ENCODE measurements around the gene HRAS.

HRAS gene

DNA sequence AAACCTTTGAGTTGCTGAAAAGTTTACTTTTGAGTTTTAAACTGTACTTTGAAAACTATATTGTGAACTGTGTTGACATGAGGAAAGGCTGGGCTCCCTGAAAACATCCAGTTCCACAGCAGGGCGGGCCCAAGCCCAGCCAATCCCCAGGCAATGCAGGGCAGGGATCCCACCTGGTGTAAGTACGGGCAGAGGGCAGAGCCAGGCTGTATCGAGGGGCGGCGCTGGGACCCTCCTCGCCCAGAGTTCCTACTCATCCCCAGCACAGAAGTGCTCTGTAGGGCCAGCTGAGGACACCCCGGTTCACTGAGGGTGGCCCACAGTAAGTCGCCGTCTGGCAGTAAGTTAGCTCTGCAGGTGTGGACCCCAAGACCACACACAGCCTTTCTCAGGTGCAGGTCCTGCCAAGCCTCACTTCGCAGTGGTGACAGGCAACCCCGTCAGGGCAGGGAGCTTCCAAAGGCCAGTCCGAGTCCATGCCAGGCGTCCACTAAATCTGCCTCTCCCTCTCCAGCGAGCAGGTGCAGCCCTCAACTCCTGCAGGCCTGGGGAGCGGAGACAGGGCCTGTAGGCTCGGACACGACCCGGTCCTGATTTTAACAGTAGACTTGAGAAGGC, 31.7 kb upstream of the HRAS start:
- DNase-seq, result no peak

DNA sequence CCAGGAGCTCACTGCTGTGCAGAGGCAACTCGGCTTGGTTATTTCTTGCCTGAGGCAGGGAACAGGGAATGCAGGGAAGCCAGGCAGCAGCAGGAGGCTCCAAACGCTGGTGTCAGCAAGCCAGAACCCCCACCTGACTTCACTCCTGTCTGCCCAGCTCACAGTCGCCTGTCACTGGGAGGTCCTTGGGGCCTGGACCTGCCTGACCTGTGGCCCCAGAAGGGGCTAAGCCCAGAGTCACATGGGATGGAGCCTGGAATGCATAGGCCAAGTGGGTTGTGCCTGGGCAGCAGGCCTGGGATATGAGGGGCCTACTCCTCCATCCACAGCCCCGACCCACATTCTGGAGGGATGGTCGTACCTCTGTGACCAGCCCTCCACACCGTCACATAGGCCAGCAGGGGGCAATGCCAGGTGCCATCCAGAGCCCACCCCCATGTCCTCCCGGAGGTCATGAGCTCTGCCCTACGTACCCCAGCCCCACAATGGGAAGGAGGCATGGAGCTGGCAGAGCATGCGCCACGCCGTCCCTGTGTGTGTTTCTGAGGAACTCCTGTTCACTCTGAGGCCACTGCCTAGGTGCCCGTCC, 30.6 kb upstream of the HRAS start:
- DNase-seq, result no peak

DNA sequence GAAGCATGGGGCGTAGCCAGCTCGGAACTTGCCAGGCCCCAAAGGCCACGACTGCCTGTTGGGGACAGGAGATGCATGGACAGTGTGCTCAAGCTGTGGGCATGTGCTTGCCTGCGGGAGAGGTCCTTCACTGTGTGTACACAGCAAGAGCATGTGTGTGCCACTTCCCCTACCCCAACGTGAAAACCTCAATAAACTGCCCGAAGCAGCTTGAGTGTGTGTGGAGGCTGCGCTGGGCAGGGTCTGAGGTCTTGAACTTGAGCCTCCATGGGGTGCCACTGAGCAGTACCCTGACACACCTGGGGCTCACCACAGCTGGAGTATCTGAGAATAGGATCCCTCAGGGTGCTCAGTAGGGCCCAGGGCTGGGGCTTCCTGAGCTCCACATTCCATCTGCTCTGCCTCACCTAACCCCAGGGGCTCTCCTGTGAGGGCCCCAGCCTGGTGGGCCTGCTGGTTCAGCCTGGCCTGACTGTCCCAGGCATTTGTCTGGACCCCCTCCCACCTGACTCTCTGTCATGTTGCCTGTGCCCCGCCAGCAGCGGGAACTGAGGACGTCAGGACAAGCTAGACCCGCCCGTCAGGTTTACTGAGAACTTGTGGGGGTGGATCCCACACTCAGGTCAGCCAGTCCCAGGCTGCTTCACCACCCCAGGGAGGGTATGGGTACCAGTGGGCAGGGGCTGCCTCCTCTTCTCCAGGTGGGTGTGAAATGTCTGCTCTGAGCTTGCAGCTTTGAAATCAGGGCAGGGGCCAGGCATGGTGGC, 28.6 kb upstream of the HRAS start:
- DNase-seq, result no peak

DNA sequence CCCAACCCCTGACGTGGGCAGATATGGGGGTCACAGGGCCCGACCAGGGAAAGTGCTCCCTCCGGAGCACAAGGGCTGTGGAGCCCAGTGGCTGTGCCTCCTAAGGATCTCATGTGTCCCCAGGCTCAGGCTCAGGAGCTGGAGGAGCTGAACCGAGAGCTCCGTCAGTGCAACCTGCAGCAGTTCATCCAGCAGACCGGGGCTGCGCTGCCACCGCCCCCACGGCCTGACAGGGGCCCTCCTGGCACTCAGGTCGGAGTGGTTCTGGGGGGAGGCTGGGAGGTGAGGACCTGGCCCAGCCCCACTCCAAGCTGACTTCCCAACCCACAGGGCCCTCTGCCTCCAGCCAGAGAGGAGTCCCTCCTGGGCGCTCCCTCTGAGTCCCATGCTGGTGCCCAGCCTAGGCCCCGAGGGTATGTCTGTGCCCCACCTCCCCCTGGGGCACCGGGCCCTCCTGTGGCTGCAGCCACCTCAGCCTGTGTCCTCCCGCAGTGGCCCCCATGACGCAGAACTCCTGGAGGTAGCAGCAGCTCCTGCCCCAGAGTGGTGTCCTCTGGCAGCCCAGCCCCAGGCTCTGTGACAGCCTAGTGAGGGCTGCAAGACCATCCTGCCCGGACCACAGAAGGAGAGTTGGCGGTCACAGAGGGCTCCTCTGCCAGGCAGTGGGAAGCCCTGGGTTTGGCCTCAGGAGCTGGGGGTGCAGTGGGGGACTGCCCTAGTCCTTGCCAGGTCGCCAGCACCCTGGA, 27.9 kb upstream of the HRAS start:
- DNase-seq, result no peak

DNA sequence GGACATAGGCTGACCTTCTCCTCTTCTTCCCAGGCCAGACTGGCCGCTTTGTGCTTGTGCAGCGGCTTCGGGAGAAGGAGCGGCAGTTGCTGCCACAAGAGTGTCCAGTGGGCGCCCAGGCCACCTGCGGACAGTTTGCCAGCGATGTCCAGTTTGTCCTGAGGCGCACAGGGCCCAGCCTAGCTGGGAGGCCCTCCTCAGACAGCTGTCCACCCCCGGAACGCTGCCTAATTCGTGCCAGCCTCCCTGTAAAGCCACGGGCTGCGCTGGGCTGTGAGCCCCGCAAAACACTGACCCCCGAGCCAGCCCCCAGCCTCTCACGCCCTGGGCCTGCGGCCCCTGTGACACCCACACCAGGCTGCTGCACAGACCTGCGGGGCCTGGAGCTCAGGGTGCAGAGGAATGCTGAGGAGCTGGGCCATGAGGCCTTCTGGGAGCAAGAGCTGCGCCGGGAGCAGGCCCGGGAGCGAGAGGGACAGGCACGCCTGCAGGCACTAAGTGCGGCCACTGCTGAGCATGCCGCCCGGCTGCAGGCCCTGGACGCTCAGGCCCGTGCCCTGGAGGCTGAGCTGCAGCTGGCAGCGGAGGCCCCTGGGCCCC, 26.8 kb upstream of the HRAS start:
- no peak for DNase-seq

DNA sequence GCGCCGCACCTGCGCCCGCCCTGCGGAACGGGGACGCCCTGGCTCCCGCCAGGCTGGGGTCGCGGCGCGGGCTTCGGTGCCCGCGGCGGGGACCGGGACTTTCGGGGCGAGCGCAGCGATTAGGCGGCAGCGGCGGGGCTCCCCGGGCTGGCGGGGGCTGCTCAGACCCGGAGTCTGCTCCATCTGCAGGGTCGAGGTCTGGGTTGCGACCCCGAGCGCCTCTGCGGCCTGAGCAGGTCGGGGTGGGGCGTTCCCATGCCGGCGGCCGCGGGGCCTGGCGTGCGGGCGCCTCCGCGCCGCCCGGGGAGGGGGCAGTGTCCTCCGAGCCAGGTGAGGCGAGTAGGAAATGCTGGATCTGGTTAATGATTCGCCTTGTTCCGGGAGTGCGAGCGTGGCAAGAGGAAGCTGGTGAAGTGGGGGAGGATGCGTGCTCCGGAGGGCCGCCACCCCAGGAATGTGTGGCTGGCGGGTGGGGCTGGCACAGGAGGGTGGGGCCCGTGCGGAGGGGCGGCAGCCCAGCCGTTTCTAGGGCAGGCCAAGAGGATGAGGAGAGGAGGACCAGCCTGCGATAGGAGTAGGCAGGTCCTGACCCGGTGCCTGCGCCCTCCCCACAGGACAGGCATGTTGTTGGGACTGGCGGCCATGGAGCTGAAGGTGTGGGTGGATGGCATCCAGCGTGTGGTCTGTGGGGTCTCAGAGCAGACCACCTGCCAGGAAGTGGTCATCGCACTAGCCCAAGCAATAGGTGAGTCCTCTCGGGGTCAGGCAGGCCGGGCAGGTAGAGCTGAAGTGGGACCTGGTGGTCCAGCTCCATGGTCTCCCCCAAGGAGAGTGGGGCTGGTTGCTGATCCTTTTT, 26.0 kb upstream of the HRAS start:
- no peak for DNase-seq

DNA sequence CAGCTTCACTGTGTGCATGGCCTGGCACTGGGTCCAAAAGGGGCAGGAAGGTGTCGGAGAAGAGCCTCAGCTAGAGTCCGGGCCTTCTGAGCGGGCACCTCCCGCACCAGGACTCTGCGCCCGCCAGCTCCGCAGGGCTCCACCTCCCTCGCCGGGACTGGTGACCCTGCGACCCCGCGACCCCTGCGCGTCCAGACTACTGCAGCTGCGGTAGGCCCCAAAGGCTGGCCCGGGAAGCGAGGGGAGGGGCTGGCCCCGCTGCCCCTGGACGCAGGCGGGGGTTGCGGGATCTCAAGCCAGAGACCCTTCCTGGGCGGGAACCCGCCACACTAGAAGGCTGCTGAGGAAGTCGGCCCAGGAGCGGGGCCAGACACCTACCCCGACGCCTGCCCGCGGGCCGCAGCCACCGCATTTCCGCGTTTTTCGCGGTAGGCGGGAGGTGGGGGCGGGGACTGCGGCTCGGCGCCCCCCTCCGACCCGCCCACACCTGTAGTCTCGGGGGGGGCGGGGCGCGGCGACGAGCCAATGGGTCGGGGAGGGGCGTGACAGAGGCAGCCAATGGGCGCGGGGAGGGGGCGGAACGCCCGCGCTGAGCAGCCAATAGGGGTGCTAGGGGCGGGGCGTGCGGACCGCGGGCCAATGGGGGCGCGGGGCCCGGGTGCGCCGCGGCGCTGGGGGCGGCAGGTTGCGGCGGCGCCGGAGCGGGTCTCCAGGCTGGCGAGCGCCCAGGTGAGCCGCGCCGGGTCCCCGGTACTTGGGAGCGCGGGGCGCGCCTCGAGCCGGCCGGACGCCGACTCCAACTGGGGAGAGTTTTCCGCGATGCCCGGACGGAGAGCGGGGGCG, 25.1 kb upstream of the HRAS start, which contains the start of the genes LMNTD2 and RASSF7:
Gene LMNTD2, minus strand, starts transcription at position 434 of the 843 bp plus-strand sequence. Its CDS starts 22 bp downstream, at position 412.
Gene RASSF7, plus strand, starts transcription at position 666 of the 843 bp plus-strand sequence. CDS start 799 bp downstream, outside the sequence.
- DNase-seq, result peak; percentile 95 to 97

DNA sequence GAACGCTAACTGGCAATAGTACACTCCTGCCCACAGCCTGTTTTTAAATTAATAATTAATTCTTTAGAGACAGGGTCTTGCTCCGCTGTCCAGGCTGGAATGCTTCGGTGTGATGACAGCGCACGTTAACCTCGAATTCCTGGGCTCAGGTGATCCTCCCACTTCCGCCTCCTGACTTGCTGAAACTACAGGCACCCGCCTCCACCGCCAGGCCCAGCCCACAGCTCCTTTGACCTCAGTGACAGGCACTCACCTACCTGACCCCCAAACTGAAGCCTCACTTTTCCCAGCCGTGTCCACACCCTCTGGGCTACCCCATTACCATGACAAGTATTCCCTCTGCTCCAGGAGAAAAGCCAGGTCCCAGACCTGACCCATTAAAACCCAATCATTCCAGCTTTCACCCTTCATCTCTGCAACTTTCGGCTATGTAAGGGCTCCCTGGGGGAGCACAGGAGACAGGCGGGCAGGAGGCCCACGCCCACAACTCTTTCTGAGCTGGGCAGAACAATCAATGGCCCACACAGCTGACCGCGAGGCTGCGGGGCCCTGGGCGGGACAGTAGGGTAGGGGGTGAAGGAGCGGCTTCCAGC, 24.4 kb upstream of the HRAS start:
- no peak for DNase-seq

DNA sequence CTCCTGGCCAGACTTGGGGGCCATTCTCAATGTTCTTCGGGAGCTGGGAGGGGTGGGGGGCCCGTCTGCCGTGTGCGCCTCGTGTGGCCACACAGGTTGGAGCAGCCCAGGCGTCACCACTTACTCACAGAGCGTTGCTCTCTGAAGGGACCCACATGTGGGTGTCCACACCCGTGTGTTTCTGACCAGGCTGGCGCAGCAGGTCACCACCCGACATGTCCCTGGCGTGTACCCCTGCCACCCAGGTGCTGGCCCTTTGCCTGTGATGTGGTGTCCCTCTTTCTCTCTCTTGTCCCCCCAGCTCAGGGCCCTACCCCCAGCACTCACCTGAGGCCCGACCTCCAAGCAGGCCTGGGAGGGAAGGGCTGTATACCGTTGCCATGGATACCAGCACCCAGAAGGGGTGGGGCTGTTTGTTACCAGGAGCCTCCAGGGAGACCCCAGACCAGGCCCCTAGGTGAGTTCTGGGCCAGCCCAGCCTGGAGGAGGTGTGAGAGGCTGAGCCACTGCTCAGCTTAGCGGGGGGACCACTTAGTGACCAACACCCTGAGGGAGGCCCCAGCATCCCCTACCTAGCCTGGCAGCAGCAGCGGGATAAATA, 23.7 kb upstream of the HRAS start:
- DNase-seq, result no peak

DNA sequence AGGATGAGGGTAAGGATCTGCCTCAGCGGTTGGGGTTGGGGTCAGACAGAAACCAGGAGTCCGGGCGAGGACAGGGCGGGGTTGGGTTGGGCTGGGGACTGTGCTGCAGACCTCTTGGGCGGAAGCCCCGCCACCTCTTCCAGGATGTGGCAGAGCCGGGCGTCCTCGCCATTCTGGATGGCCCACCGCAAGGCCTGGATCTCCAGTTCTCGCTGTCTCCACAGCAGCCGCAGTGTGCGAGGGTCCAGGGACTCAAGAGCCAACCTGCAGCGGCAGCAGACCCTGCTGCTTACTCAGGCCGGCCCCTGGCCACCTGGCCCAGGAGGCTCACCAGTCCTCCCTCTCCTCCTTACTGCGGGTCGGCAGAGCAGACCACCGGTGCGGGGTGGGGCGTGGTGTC, 23.1 kb upstream of the HRAS start:
- no peak for DNase-seq

DNA sequence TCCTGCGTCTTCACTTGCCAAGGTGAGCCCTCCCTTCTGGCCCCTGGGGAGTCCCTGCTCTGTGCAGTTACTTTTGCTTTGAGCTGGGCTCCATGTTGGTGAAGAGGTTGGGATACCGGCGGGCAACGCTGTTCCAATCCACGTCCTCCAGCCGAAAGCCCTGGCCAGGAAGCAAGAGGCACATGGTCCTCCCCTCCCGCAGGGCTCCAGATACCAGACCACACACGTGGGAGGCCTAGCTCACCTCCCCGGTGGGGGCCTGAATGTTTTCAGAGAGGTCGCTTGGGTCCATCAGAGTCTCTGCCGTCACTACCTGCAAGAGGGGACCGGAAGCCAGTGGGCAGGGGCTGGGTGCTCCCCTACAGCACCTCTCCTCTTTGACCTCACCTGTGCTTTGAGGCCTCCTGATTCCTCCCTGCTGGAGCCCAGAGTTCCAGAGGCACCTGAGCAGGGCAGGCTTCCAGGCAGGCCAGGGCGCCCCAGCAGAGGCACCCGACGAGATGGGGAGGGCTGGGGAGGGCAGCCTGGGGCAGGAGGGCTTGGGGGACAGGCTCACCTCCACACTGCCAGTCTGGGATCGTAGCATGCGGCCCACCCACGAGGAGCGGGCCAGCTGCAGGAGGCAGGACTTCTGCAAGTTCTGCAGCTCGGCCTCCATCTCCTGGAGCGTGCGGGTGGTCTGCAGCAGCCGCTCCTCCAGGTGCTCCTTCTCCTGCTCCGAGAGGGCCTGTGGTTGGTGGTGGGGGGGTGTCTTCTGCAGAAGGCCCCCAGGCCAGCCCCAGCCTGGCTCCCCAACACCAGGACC, 22.2 kb upstream of the HRAS start:
- no peak for DNase-seq

DNA sequence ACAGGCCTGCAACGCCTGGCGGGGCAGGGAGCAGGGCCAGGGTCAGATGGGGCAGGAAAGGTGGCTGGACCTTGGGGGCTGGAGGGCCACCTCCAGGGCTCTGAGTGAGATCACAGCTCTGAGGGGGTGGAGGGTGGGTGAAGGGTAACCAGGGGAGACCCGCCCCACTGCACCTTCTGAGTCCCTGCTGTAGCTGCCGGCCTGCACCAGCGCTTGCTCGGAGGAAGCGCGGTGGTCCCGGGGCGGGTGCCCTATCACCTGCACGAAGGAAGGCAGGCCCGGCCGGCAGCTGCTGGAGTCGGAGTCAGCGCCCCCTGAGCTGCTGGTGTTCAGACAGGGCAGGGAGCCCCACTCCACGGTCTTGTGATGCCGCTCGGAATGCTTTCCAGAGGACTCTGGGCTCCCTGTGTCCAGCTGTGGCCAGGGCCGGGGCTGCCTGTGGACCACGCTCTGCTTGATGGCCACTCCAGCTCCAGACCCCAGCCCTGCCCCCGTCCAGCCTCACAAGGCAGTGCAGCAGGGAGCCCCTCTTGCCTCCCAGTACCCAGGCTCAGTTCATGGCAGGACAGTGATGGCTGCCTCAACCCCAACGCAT, 21.4 kb upstream of the HRAS start:
- DNase-seq, result no peak

DNA sequence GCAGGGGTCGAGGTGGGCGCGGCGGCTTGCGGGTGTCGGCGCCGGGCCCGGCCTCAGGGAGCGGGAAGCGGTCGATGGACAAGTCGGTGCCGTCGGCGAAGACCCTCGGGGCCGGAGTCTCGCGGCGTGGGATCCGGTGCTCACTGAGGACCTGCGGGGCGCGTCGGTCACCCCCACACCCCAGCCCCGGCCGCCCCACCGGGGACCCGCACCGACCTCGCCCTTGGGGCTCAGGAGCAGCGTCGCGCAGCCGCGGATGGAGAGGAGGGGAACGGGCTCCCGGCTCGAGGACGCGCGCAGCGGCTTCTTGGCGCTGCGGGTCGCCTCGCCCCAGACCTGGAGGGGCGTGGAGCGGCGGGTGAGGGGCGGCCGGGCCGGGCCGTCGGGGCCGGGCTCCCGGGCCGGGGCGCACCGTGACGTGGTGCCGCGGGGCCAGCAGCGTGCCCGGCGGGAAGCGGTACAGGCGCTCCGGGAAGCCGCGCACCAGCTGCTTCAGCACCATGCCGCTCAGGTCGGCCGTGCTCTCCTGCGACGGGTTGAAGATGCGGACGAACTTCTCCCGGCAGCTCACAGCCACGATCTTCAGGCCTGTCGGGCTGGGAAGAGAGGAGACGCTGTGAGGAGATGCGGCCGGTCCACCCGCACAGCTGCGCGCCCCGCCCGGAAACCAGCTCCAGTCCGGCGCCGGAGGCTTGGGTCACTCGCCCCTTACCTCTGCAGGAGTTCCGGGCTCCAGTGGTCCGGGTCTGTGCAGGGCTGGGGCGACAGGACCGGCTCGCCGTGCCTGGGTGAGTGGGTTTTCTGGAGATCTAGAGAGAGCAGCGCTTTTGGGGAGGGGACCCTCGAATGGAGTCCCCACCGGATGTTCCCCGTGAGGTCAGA, 20.6 kb upstream of the HRAS start:
- DNase-seq, result no peak

DNA sequence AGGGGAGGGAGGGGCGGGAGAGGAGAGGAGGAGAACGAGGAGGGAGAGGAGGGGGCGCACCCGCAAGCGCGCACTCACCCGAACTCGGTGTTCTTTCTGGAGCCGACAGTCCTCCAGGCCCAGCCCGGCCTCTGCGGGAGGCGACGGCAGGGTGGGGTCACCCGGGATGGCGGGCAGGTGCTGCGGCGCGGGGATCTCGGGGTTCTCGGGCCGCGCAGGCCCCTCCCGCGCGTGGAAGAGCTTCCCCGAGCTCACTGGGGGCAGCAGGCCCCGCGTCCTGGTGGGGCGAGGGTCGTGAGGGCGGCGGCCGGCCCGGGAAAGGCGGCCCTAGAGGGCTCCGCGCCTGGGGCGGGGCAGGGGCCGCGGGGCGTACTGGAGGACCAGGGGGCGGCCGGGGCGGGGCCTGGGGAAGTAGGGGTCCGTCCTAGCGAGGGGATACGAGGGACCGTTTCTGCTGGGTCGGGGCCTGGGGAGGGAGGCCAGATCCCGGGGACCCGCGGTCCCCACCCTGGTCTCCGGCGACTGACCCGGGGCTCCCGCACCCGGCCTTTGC, 19.9 kb upstream of the HRAS start:
- DNase-seq, result no peak

DNA sequence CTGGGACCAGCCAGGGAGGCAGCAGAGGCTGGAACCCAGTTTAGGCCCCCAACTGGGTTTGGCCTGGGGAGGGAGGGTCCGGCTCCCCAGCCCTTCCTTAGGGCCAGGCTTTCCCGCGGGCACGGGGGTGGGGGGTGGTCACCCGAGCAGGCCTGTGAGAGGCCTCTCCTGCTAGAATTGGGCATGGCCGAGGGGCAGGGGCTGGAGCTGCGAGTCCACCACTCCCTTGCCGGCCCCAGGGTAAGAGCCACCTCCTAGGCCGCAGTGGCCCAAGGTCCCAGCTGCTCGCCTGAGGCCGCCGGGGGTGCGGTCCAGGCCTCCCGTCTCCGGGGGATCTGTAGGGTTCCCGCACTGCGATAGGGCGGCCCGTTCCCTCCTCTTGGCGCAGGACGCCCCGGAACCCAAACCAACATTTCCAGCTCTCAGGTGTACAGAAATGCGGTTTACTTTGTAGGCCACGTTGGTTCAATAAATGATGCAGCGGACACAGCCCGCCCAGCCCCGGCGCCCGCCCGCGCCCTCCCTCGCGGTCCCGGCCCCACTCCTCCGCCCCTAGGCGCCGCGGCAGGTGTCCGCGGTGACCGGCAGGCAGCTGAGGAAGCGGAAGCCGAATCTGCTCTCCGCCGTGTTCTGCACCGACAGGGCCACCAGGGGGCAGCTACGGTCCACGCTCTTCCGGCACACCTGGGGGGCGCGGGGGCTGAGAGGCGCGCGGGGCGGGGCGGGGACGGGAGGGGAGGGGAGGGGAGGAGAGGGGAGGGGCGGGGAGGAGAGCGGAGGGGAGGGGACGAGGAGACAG, 19.3 kb upstream of the HRAS start:
- DNase-seq, result peak; percentile 60 to 71

DNA sequence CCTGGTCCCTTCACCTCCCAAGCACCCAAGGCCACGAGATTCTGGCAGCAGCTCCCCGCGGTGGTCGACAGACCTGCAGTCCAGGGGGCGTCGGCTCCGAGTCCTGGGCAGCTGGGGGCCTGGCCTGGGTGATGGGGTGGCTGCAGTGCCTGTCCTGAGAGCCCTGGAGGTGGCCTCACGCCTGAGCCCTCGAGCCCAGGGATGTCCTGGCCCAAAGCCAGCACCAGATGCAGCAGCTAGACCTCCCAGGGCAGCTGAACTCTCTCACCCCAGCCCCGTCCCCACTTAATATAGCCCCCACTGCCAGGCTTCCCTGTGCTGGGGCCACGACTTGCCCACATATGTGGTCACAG, 18.6 kb upstream of the HRAS start:
- no peak for DNase-seq

Data from stimulated activated CD4-positive, alpha-beta T cell treated with anti-CD3 and anti-CD28 coated beads, Interleukin-2, amount 100 ng/mL, for 48 hours (primary cell).